Muscle layer of colon (tissue), 2 donors: ENCODE measurements around the gene ZNF423.

Source experiments
- H3K27ac ChIP-seq: one replicate; pipeline ENCODE4 v1.7.0; 2013; ENCODE audit warnings: low read depth, mild to moderate bottlenecking, low read length, moderate library complexity
- H3K27me3 ChIP-seq, 2 donors: one replicate each; pipeline ENCODE4 v1.7.0; 2013; ENCODE audit warnings: low read length in 2 of 2, mild to moderate bottlenecking in 2 of 2; ENCODE audit not compliant: insufficient read depth in 2 of 2, control insufficient read depth in 1 of 2
- H3K36me3 ChIP-seq: one replicate; pipeline ENCODE4 v1.7.0; 2013; ENCODE audit warnings: mild to moderate bottlenecking, low read length; ENCODE audit not compliant: insufficient read depth
- H3K4me1 ChIP-seq: one replicate; pipeline ENCODE4 v1.7.0; 2013; ENCODE audit warnings: mild to moderate bottlenecking, low read length; ENCODE audit not compliant: insufficient read depth
- H3K4me3 ChIP-seq, 2 donors: one replicate each; pipeline ENCODE4 v1.7.0; 2013; ENCODE audit warnings: low read length in 2 of 2, low read depth in 1 of 2, mild to moderate bottlenecking in 1 of 2, moderate library complexity in 1 of 2
- H3K9ac ChIP-seq: one replicate; pipeline ENCODE4 v1.7.0; 2013; ENCODE audit warnings: low read length
- H3K9me3 ChIP-seq: one replicate; pipeline ENCODE4 v1.7.0; 2013; ENCODE audit warnings: mild to moderate bottlenecking, low read length
- donor health status: abdominal sarcoma.
- donor health status: Adenocarcinoma of cecum.

The ZNF423 gene

GRCh38 chr16:49583911-49584310, 272.0 kb downstream of the ZNF423 start:
- Histone ChIP-seq H3K27me3 (no peaks in the 10 kb centered on the region), H3K4me1 (no peaks in the 10 kb centered on the region), H3K4me3 (no peak overlapping the region), H3K9me3 (no peaks in the 10 kb centered on the region), H3K36me3 (no peaks in the 10 kb centered on the region), H3K27ac (no peak overlapping the region), H3K9ac (no peak overlapping the region)

GRCh38 chr16:49581630-49582298, 274.1 kb downstream of the ZNF423 start:
- H3K36me3 ChIP-seq = no peaks in the 10 kb centered on the region
- no peak overlapping the region for H3K27ac ChIP-seq
- H3K4me3 ChIP-seq = no peak overlapping the region
- no peaks in the 10 kb centered on the region for H3K9me3 ChIP-seq
- no peaks in the 10 kb centered on the region for H3K27me3 ChIP-seq
- H3K9ac ChIP-seq = no peak overlapping the region
- H3K4me1 ChIP-seq = no peaks in the 10 kb centered on the region

- H3K9ac ChIP-seq = no peak overlapping the region
- no peak overlapping the region for H3K4me3 ChIP-seq
- H3K36me3 ChIP-seq = no peaks in the 10 kb centered on the region
- H3K27me3 ChIP-seq = no peaks in the 10 kb centered on the region
- H3K27ac ChIP-seq = no peak overlapping the region
- no peaks in the 10 kb centered on the region for H3K9me3 ChIP-seq
- no peaks in the 10 kb centered on the region for H3K4me1 ChIP-seq
These were observed 275.1 kb downstream of the ZNF423 start for GRCh38 chr16:49580751-49581303.

- Histone ChIP-seq H3K4me1 (no peaks in the 10 kb centered on the region), H3K4me3 (no peak overlapping the region), H3K27ac (no peak overlapping the region), H3K36me3 (no peaks in the 10 kb centered on the region), H3K9me3 (no peaks in the 10 kb centered on the region), H3K27me3 (no peaks in the 10 kb centered on the region), H3K9ac (no peak overlapping the region)
These were observed 277.4 kb downstream of the ZNF423 start for GRCh38 chr16:49578435-49579024.

- no peaks in the 10 kb centered on the region for H3K36me3 ChIP-seq
- no peaks in the 10 kb centered on the region for H3K27me3 ChIP-seq
- H3K4me1 ChIP-seq = no peaks in the 10 kb centered on the region
- no peak overlapping the region for H3K27ac ChIP-seq
- H3K9ac ChIP-seq = no peak overlapping the region
- H3K4me3 ChIP-seq = no peak overlapping the region
- H3K9me3 ChIP-seq = no peaks in the 10 kb centered on the region
These were observed 277.9 kb downstream of the ZNF423 start for GRCh38 chr16:49578018-49578417.

GRCh38 chr16:49576941-49577340, 279.0 kb downstream of the ZNF423 start:
- H3K9ac ChIP-seq = no peak overlapping the region
- no peak overlapping the region for H3K27ac ChIP-seq
- no peaks in the 10 kb centered on the region for H3K27me3 ChIP-seq
- no peaks in the 10 kb centered on the region for H3K9me3 ChIP-seq
- H3K4me3 ChIP-seq = no peak overlapping the region
- H3K4me1 ChIP-seq = no peaks in the 10 kb centered on the region
- H3K36me3 ChIP-seq = no peaks in the 10 kb centered on the region

GRCh38 chr16:49576173-49576494, 279.8 kb downstream of the ZNF423 start:
- Histone ChIP-seq H3K27ac (no peak overlapping the region), H3K4me3 (no peak overlapping the region), H3K36me3 (no peaks in the 10 kb centered on the region)

GRCh38 chr16:49575346-49576172, 280.4 kb downstream of the ZNF423 start:
- no peaks in the 10 kb centered on the region for H3K36me3 ChIP-seq
- H3K4me1 ChIP-seq = no peaks in the 10 kb centered on the region
- no peak overlapping the region for H3K9ac ChIP-seq
- H3K9me3 ChIP-seq = no peaks in the 10 kb centered on the region
- no peaks in the 10 kb centered on the region for H3K27me3 ChIP-seq
- H3K27ac ChIP-seq = no peak overlapping the region
- H3K4me3 ChIP-seq = no peak overlapping the region

More at GRCh38 chr16:49576173-49576494, 279.8 kb downstream of the ZNF423 start:
- H3K9me3 ChIP-seq = no peaks in the 10 kb centered on the region
- no peak overlapping the region for H3K9ac ChIP-seq
- no peaks in the 10 kb centered on the region for H3K27me3 ChIP-seq
- no peaks in the 10 kb centered on the region for H3K4me1 ChIP-seq

GRCh38 chr16:49574826-49575225, 281.1 kb downstream of the ZNF423 start:
- Histone ChIP-seq H3K4me1 (no peaks in the 10 kb centered on the region), H3K9ac (no peak overlapping the region), H3K4me3 (no peak overlapping the region), H3K36me3 (no peaks in the 10 kb centered on the region), H3K27me3 (no peaks in the 10 kb centered on the region), H3K27ac (no peak overlapping the region), H3K9me3 (no peaks in the 10 kb centered on the region)

GRCh38 chr16:49567950-49568349, 288.0 kb downstream of the ZNF423 start:
- H3K27me3 ChIP-seq = no peaks in the 10 kb centered on the region
- no peak overlapping the region for H3K4me3 ChIP-seq
- H3K27ac ChIP-seq = no peak overlapping the region
- H3K4me1 ChIP-seq = peaks cover 15% of the 10 kb centered on the region
- no peak overlapping the region for H3K9ac ChIP-seq
- H3K9me3 ChIP-seq = no peaks in the 10 kb centered on the region
- no peaks in the 10 kb centered on the region for H3K36me3 ChIP-seq

- Histone ChIP-seq H3K9ac (no peak overlapping the region), H3K4me1 (peaks cover 15% of the 10 kb centered on the region), H3K27ac (no peak overlapping the region), H3K9me3 (no peaks in the 10 kb centered on the region), H3K27me3 (no peaks in the 10 kb centered on the region), H3K36me3 (no peaks in the 10 kb centered on the region), H3K4me3 (no peak overlapping the region)
These were observed 289.5 kb downstream of the ZNF423 start for GRCh38 chr16:49566432-49566831.
